GM13977 (cell line): ENCODE measurements around the gene ABCC8.

ENCODE experiments used
- DNase-seq: peaks from one replicate; pipeline ENCODE4 v3.0.0; 2012; ENCODE audit warnings: low spot score
- in situ Hi-C: fragments of 300-500 bp; cut with MboI; formaldehyde crosslinking; loops from one replicate; pipeline ENCODE4 v1.12.0; 2022; ENCODE audit warnings: low sequenced_read_pairs, low pct_unique_long_range_greater_than_20kb, mixed read lengths, inconsistent platforms; ENCODE audit not compliant: unreplicated experiment
- TF ChIP-seq, protein P1 (sequence below): IDR thresholded peaks from 2 replicates; pipeline ENCODE4 v1.5.1; 2012; ENCODE audit warnings: mild to moderate bottlenecking, control low read depth; ENCODE audit not compliant: insufficient read depth; ENCODE audit errors: extremely low read depth, missing control alignments

The ABCC8 gene

GRCh38 chr11:17477361-17477760 is 716 bp upstream of the ABCC8 start:
- in situ Hi-C loops: no loop called here
- TF ChIP-seq, protein P1, sequence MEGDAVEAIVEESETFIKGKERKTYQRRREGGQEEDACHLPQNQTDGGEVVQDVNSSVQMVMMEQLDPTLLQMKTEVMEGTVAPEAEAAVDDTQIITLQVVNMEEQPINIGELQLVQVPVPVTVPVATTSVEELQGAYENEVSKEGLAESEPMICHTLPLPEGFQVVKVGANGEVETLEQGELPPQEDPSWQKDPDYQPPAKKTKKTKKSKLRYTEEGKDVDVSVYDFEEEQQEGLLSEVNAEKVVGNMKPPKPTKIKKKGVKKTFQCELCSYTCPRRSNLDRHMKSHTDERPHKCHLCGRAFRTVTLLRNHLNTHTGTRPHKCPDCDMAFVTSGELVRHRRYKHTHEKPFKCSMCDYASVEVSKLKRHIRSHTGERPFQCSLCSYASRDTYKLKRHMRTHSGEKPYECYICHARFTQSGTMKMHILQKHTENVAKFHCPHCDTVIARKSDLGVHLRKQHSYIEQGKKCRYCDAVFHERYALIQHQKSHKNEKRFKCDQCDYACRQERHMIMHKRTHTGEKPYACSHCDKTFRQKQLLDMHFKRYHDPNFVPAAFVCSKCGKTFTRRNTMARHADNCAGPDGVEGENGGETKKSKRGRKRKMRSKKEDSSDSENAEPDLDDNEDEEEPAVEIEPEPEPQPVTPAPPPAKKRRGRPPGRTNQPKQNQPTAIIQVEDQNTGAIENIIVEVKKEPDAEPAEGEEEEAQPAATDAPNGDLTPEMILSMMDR: no peak

GRCh38 chr11:17477084-17477333 is 364 bp upstream of the ABCC8 start:
- in situ Hi-C loops: no loop called here

More at GRCh38 chr11:17477361-17477760, 716 bp upstream of the ABCC8 start:
- no peak for DNase-seq

DNA sequence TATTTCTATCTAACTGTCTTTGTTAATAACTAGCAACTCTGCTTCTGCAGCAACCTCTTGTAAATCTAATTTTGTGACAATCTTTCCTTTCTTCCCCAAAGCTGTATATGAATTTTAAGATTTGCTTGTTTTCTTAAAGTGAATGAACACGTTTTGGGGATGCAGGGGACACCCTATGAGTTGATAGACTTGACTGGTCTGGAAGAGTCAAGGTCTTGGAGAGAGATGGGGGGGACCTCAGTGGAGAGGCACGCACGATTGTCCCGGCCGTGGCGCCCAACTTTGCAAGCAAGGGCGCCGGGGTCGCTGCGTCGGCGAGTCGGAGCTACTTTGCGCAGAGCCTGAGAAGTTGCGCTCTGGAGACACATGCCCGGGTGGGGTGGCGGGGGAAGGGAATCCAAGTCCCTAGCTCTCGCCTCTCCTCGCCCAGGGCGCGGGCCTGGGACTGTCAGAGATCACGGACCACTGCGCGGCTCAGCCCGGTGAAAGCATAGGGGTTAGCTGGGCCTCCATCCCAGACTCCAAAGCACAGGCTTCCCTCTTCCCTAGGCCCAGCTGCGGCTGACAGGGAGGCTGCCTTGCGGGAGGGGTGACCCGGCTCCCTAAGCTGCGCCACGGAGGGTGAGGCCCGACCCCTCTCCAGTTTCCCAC is 854 bp downstream of the ABCC8 start:
- in situ Hi-C loops: no loop called here
- no peak for DNase-seq
- TF ChIP-seq, protein P1: no peak

More at GRCh38 chr11:17477084-17477333, 364 bp upstream of the ABCC8 start:
- no peak for DNase-seq
- TF ChIP-seq, protein P1: no peak

GRCh38 chr11:17473071-17473744 is 3.4 kb downstream of the ABCC8 start:
- TF ChIP-seq, protein P1: no peak
- in situ Hi-C loops: no loop called here
- no peak for DNase-seq

- in situ Hi-C loops: no loop called here
- TF ChIP-seq, protein P1: no peak
- no peak for DNase-seq
These were observed 4.2 kb downstream of the ABCC8 start for GRCh38 chr11:17472467-17472866.

DNA sequence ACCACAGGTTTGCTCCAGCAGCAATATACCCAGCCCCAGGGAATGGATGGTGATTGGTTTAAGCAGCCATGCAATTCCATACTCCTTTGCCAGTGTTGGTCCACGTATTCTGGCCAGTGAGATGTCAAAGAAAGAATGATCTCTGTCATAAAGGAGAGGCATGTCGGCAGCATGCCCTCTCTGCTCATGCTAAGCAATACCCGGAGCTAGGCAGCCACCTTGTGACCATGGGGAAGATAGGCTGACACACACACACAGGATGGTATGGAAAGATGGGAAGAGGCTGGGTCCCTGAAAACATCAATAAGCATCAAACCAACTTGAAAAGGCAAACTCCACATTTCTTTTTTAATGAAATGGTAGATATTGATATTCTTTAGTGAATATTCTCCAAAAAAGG is 5.1 kb downstream of the ABCC8 start:
- TF ChIP-seq, protein P1: no peak
- in situ Hi-C loops: no loop called here
- DNase-seq: no peak

DNA sequence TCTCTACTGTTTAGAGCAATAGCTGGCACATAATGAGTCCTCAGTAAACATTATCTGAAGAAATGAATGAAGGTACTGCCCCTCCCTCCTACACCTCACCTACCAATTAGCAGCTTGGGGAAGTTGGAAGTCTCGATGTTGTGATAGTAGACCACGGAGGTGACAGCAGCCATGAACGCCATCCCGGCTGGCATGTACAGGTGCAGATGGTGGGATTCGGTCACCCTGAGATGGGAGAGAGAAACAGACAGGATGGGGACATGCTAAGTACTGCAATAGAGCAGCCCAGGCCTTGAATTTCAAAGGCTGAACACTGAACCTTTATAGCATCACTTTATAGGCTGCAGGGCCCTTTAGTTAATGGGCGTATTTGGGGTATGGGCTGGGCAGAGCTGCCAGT is 6.6 kb downstream of the ABCC8 start:
- TF ChIP-seq, protein P1: no peak
- no peak for DNase-seq
- in situ Hi-C loops: no loop called here
